ENCODE results near the gene NCOA1. TPM values are rescaled to one million over a fixed set of nuclear protein-coding genes. Genes with fewer than 3 reads are reported as not detected.

The NCOA1 gene
- total and polyA plus RNA-seq, 2 of the 4 experiments (the other 2 are of a cell fraction): 6.7 to 11.3 TPM

DNA sequence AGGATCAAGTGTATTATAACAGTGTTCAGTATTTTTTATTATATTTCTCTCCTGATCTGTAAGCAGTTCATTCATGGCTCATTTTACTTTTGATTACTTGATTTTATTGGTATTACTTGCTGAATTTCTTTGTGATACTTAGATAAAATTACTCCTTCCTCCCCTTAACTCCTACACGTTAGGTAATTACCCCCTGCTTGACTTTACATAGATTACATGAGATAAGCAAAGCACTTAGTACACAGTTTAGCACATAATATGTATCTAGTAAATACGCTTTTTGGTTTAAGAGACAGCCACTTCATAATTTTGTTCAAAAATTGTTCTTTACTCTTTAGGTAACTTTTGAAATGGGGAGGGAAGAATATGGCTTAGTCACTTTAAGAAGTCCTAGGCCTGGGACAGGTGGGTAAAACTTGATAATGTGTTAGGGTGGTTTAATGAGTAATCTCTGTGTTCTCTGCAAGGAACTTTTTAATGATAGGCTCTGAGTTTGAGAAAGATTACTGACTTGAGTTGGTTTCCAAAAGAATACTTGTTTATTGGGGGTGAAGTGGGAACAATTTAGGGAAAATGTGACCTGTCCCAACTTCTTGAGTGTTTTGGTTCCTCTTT, 80.9 kb downstream of the NCOA1 start:
- ATAC-seq (ENCODE audit: low read depth) (no peak), DNase-seq (no peak)
- TF ChIP-seq RCOR1 (IDR thresholded peaks at IDR 0.05; ENCODE audit: insufficient replicate concordance, low read length) (no peak), NFE2L2 (IDR thresholded peaks at IDR 0.05; ENCODE audit: low read depth, low read length) (no peak), CHD1 (IDR thresholded peaks at IDR 0.05; ENCODE audit: low read depth, low read length) (no peak), SMC3 (IDR thresholded peaks at IDR 0.05; ENCODE audit: low read depth, low read length) (no peak), CEBPB (IDR thresholded peaks at IDR 0.05; ENCODE audit: low read depth, low read length) (no peak), RAD21 (IDR thresholded peaks at IDR 0.05; ENCODE audit: low read length) (no peak), BHLHE40 (IDR thresholded peaks at IDR 0.05; ENCODE audit: low read depth, low read length) (no peak), FOS (IDR thresholded peaks at IDR 0.05; ENCODE audit: low read depth, low read length) (no peak), MXI1 (IDR thresholded peaks at IDR 0.05; ENCODE audit: borderline replicate concordance, low read depth, low read length) (no peak), MAZ (IDR thresholded peaks at IDR 0.05; ENCODE audit: borderline replicate concordance, low read depth, low read length) (no peak), RFX5 (IDR thresholded peaks at IDR 0.05; ENCODE audit: low read depth, low read length) (no peak), MAFK (IDR thresholded peaks at IDR 0.05; ENCODE audit: low read depth, low read length) (no peak), POLR2A (IDR thresholded peaks at IDR 0.05; ENCODE audit: low read depth, low read length) (no peak)
- TF ChIP-seq, protein P1, sequence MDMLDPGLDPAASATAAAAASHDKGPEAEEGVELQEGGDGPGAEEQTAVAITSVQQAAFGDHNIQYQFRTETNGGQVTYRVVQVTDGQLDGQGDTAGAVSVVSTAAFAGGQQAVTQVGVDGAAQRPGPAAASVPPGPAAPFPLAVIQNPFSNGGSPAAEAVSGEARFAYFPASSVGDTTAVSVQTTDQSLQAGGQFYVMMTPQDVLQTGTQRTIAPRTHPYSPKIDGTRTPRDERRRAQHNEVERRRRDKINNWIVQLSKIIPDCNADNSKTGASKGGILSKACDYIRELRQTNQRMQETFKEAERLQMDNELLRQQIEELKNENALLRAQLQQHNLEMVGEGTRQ (IDR thresholded peaks at IDR 0.05; ENCODE audit: low read depth, low read length): no peak
- TF ChIP-seq, protein P2, sequence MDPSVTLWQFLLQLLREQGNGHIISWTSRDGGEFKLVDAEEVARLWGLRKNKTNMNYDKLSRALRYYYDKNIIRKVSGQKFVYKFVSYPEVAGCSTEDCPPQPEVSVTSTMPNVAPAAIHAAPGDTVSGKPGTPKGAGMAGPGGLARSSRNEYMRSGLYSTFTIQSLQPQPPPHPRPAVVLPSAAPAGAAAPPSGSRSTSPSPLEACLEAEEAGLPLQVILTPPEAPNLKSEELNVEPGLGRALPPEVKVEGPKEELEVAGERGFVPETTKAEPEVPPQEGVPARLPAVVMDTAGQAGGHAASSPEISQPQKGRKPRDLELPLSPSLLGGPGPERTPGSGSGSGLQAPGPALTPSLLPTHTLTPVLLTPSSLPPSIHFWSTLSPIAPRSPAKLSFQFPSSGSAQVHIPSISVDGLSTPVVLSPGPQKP (IDR thresholded peaks at IDR 0.05; ENCODE audit: borderline replicate concordance, low read depth, low read length): no peak
- TF ChIP-seq, protein P3, sequence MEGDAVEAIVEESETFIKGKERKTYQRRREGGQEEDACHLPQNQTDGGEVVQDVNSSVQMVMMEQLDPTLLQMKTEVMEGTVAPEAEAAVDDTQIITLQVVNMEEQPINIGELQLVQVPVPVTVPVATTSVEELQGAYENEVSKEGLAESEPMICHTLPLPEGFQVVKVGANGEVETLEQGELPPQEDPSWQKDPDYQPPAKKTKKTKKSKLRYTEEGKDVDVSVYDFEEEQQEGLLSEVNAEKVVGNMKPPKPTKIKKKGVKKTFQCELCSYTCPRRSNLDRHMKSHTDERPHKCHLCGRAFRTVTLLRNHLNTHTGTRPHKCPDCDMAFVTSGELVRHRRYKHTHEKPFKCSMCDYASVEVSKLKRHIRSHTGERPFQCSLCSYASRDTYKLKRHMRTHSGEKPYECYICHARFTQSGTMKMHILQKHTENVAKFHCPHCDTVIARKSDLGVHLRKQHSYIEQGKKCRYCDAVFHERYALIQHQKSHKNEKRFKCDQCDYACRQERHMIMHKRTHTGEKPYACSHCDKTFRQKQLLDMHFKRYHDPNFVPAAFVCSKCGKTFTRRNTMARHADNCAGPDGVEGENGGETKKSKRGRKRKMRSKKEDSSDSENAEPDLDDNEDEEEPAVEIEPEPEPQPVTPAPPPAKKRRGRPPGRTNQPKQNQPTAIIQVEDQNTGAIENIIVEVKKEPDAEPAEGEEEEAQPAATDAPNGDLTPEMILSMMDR (conservative IDR thresholded peaks at IDR 0.05; ENCODE audit: low read depth, low read length): no peak
- BruUV-seq (replicated peaks): no TSS peak
- Histone ChIP-seq H4K8ac (ENCODE audit: low read depth in 2 of 2, low read length in 2 of 2) (no peak overlapping the region), H2AK5ac (ENCODE audit: low read depth, low read length) (no peak overlapping the region), H4K91ac (ENCODE audit: insufficient read depth, low read depth, low read length) (no peak overlapping the region), H2BK20ac (ENCODE audit: low read depth, low read length) (no peak overlapping the region), H3K36me3 (ENCODE audit: control insufficient read depth, insufficient read depth, low read length) (no peaks in the 10 kb centered on the region), H4K5ac (ENCODE audit: low read depth, low read length) (no peak overlapping the region), H4K20me1 (ENCODE audit: insufficient read depth, low read length) (peaks cover 3% of the 10 kb centered on the region; the same call in 1 of the 2 replicates), H2AFZ (replicated peaks; ENCODE audit: low read length, poor library complexity) (no peak overlapping the region), H3K23ac (ENCODE audit: low read depth, low read length) (no peak overlapping the region), H3K9me3 (ENCODE audit: control insufficient read depth, insufficient read depth, low read length) (no peaks in the 10 kb centered on the region), H3K4ac (ENCODE audit: low read depth, low read length) (no peak overlapping the region), H3K27me3 (ENCODE audit: control insufficient read depth, insufficient read depth, low read length) (no peaks in the 10 kb centered on the region), H3K27ac (ENCODE audit: insufficient read depth, low read length) (no peak overlapping the region), H2BK120ac (ENCODE audit: low read depth, low read length) (no peak overlapping the region), H3K79me1 (ENCODE audit: low read depth in 1 of 2, low read length in 2 of 2) (peaks cover 0 to 5% of the 10 kb centered on the region in 2 experiments; a peak in 1 of 4 replicates), H3K4me3 (ENCODE audit: insufficient read depth, low read depth, low read length) (no peak overlapping the region), H2AK9ac (replicated peaks; ENCODE audit: low read depth, low read length, poor library complexity) (no peak overlapping the region), H3K14ac (replicated peaks; ENCODE audit: low read depth, low read length) (no peak overlapping the region), H3K4me2 (ENCODE audit: low read depth, low read length) (no peak overlapping the region), H3K4me1 (ENCODE audit: control insufficient read depth, insufficient read depth, low read length) (no peaks in the 10 kb centered on the region), H2BK5ac (ENCODE audit: low read depth, low read length, poor library complexity, severe bottlenecking) (no peak overlapping the region), H3K9ac (ENCODE audit: low read depth, low read length) (no peak overlapping the region), H3K18ac (ENCODE audit: low read depth, low read length) (no peak overlapping the region), H3K9me1 (ENCODE audit: insufficient read depth, low read length) (no peaks in the 10 kb centered on the region), H3K56ac (ENCODE audit: extremely low read depth, insufficient read depth, low read length) (no peak overlapping the region), H2BK15ac (ENCODE audit: low read depth, low read length) (no peak overlapping the region)
- POLR2A ChIA-PET (ENCODE audit: unreplicated experiment): no interaction called here
- dilution Hi-C loops (cut with HindIII; ENCODE audit: low sequenced_read_pairs, unreplicated experiment): no loop called here
- CTCF ChIA-PET: no interaction called here
- in situ Hi-C loops (cut with MboI; ENCODE audit: low sequenced_read_pairs): no loop called here
- WGBS, 2 experiments (ENCODE audit: extremely low coverage in 2 of 2, insufficient read length in 1 of 2): no CpG with 5 or more reads among the region's 2 CpGs
- intact Hi-C loops (cut with micrococcal nuclease): loop anchor here (5.0 kb wide), 1 partner anchor 50 kb away; no protein-coding TSS in a partner anchor

Measured in IMR-90 (cell line).